OCI-LY1 (cell line): Measurements from ENCODE around the gene BASP1.

Experiments used
- H2AFZ ChIP-seq: fragments of 200-600 bp; sonication (generic), shearing (Covaris generic); 2 replicates; pipeline ENCODE4 v1.6.0; 2014; ENCODE audit warnings: antibody characterized with exemption, mild to moderate bottlenecking, low read length
- H3F3A ChIP-seq: fragments of 200-600 bp; sonication (generic), shearing (Covaris generic); 2 replicates; pipeline ENCODE4 v1.6.0; 2014; ENCODE audit warnings: mild to moderate bottlenecking, antibody characterized with exemption, low read length, moderate library complexity; ENCODE audit not compliant: insufficient read depth
- H3K27ac ChIP-seq: fragments of 200-600 bp; sonication (generic); 2 replicates; pipeline ENCODE4 v1.5.1; 2014; ENCODE audit warnings: low read length, mixed run types, mild to moderate bottlenecking, low read depth; ENCODE audit not compliant: poor library complexity, severe bottlenecking
- H3K27me3 ChIP-seq: fragments of 200-600 bp; sonication (generic); 2 replicates; pipeline ENCODE4 v1.6.0; 2014; ENCODE audit warnings: antibody characterized with exemption, mild to moderate bottlenecking, low read length, moderate library complexity; ENCODE audit not compliant: insufficient read depth
- H3K36me3 ChIP-seq: fragments of 200-600 bp; sonication (generic); 2 replicates; pipeline ENCODE4 v1.6.1; 2014; ENCODE audit warnings: mild to moderate bottlenecking, antibody characterized with exemption, low read length, moderate library complexity, mixed read lengths; ENCODE audit not compliant: insufficient read depth
- H3K4me1 ChIP-seq: fragments of 200-600 bp; sonication (generic); 2 replicates; pipeline ENCODE4 v1.5.1; 2014; ENCODE audit warnings: mild to moderate bottlenecking, low read length, moderate library complexity; ENCODE audit not compliant: insufficient read depth, severe bottlenecking
- H3K4me2 ChIP-seq: fragments of 200-600 bp; sonication (generic), shearing (Covaris generic); 2 replicates; pipeline ENCODE4 v1.6.1; 2014; ENCODE audit warnings: low read length
- H3K4me3 ChIP-seq: fragments of 200-600 bp; sonication (generic); 2 replicates; pipeline ENCODE4 v1.5.1; 2014; ENCODE audit warnings: low read length, low read depth, mild to moderate bottlenecking, mixed read lengths; ENCODE audit not compliant: poor library complexity, severe bottlenecking
- H3K79me2 ChIP-seq: fragments of 200-600 bp; shearing (Covaris generic); 2 replicates; pipeline ENCODE4 v1.6.1; 2016; ENCODE audit warnings: mixed run types, low read length, mixed read lengths; ENCODE audit not compliant: insufficient read depth
- H3K9ac ChIP-seq: fragments of 200-600 bp; sonication (generic), shearing (Covaris generic); 2 replicates; pipeline ENCODE4 v1.6.1; 2014; ENCODE audit warnings: mild to moderate bottlenecking, low read length, mixed read lengths
- H3K9me2 ChIP-seq: fragments of 200-600 bp; sonication (generic), shearing (Covaris generic); 2 replicates; pipeline ENCODE4 v1.6.1; 2014; ENCODE audit warnings: low read depth, mild to moderate bottlenecking, low read length, mixed read lengths
- H3K9me3 ChIP-seq: fragments of 200-600 bp; shearing (Covaris generic); 2 replicates; pipeline ENCODE4 v1.6.1; 2014; ENCODE audit warnings: low read length, mixed read lengths
- H4K20me1 ChIP-seq: fragments of 200-600 bp; sonication (generic), shearing (Covaris generic); 2 replicates; pipeline ENCODE4 v1.6.0; 2016; ENCODE audit warnings: mild to moderate bottlenecking, low read length; ENCODE audit not compliant: insufficient read depth
- CTCF ChIP-seq: fragments of 200-600 bp; sonication (generic), shearing (Covaris generic); IDR thresholded peaks from 2 replicates; pipeline ENCODE4 v1.5.1; 2017; ENCODE audit warnings: mild to moderate bottlenecking, antibody characterized with exemption, low read length, moderate library complexity, mixed read lengths
- EZH2 ChIP-seq: fragments of 200-600 bp; sonication (generic), shearing (Covaris generic); IDR thresholded peaks from 2 replicates; pipeline ENCODE4 v1.8.0; 2017; ENCODE audit warnings: borderline replicate concordance, mixed run types, mild to moderate bottlenecking, antibody characterized with exemption, low read length, moderate library complexity, mixed read lengths

The BASP1 gene

GRCh38 chr5:17312358-17312757, 94.9 kb downstream of the BASP1 start:
- no peak overlapping the region for H3K4me3 ChIP-seq
- H3K27me3 ChIP-seq, result no peaks in the 10 kb centered on the region
- H2AFZ ChIP-seq, result peak overlapping the region; percentile 34; the same call in 1 of the 2 replicates
- H4K20me1 ChIP-seq, result no peaks in the 10 kb centered on the region
- peaks cover 28% of the 10 kb centered on the region for H3K4me1 ChIP-seq
- H3K9me2 ChIP-seq, result no peaks in the 10 kb centered on the region
- no peak overlapping the region for H3K4me2 ChIP-seq
- no peak for TF ChIP-seq CTCF
- TF ChIP-seq EZH2, result no peak
- H3K9ac ChIP-seq, result no peak overlapping the region
- no peaks in the 10 kb centered on the region for H3K36me3 ChIP-seq
- no peaks in the 10 kb centered on the region for H3K9me3 ChIP-seq
- no peaks in the 10 kb centered on the region for H3K79me2 ChIP-seq
- no peak overlapping the region for H3K27ac ChIP-seq
- 0 out of 2 replicates have a peak, but pooled peaks cover 3% of the 10 kb centered on the region for H3F3A ChIP-seq

DNA sequence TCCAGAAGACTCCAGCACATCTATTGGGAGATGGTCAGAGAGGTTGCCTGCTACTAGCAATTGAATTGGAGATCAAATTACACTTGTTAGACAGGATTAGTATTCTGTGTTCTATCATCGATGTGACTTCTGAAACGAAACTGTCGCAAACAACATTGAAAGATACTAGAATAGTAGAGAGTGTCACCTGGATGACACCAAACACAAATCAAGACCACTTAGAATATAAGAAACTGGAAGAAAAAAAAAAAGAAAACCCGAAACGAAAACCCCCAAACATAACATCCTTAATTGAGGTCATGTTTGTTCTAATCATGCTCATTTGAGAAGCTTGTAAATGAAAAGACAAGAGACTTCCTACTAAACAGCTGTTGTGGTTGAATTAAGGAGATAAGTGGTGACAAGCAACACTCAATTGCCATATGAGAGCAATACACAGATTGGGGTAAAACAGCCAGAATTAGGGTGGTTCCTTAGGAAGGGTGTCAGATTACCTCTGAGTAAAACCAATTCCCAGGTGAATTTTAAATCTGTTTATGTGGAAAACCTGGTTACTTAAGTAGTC, 97.6 kb downstream of the BASP1 start:
- peak overlapping the region; percentile 77 for H2AFZ ChIP-seq
- no peaks in the 10 kb centered on the region for H3K27me3 ChIP-seq
- TF ChIP-seq EZH2, result no peak
- no peak for TF ChIP-seq CTCF
- peak overlapping the region; percentile 8; the same call in 1 of the 2 replicates for H3K9ac ChIP-seq
- no peaks in the 10 kb centered on the region for H4K20me1 ChIP-seq
- 0 out of 2 replicates have a peak, but pooled peaks cover 5% of the 10 kb centered on the region for H3F3A ChIP-seq
- H3K36me3 ChIP-seq, result no peaks in the 10 kb centered on the region
- H3K9me2 ChIP-seq, result no peaks in the 10 kb centered on the region
- no peak overlapping the region for H3K4me3 ChIP-seq
- H3K27ac ChIP-seq, result peak overlapping the region; percentile 99
- H3K4me1 ChIP-seq, result peaks cover 54% of the 10 kb centered on the region
- H3K79me2 ChIP-seq, result no peaks in the 10 kb centered on the region
- no peaks in the 10 kb centered on the region for H3K9me3 ChIP-seq
- H3K4me2 ChIP-seq, result peak overlapping the region; percentile 25

- Histone ChIP-seq H2AFZ (no peak overlapping the region; the same call in 1 of the 2 replicates), H3K4me3 (no peak overlapping the region)
These were observed 98.3 kb downstream of the BASP1 start for GRCh38 chr5:17315710-17316221.

More at GRCh38 chr5:17315710-17316221, 98.3 kb downstream of the BASP1 start:
- H3F3A ChIP-seq, result peaks cover 9% of the 10 kb centered on the region; the same call in 1 of the 2 replicates
- H3K9ac ChIP-seq, result peak overlapping the region; percentile 8; the same call in 1 of the 2 replicates
- H3K4me1 ChIP-seq, result peaks cover 55% of the 10 kb centered on the region
- H3K4me2 ChIP-seq, result peak overlapping the region; percentile 92
- H3K27ac ChIP-seq, result peak overlapping the region; percentile 99
- no peaks in the 10 kb centered on the region for H3K27me3 ChIP-seq
- no peaks in the 10 kb centered on the region for H3K9me3 ChIP-seq
- TF ChIP-seq EZH2, result no peak
- TF ChIP-seq CTCF, result no peak
- H3K9me2 ChIP-seq, result no peaks in the 10 kb centered on the region
- H3K79me2 ChIP-seq, result no peaks in the 10 kb centered on the region
- no peaks in the 10 kb centered on the region for H4K20me1 ChIP-seq
- H3K36me3 ChIP-seq, result no peaks in the 10 kb centered on the region
